OCI-LY3 (cell line): ENCODE data around the gene MICALL2.
"Not testable (repeated sequence)": the region's sequence is repeated elsewhere in the genome, so short reads cannot be mapped to it uniquely, and the experiment has no call there.

ENCODE experiments used
- CTCF ChIP-seq: fragments of 200-600, 300-600 bp; sonication (generic); IDR thresholded peaks from 2 replicates; pipeline ENCODE4 v1.5.1; 2014; ENCODE audit warnings: antibody characterized with exemption, low read length, low read depth
- EZH2phosphoT487 ChIP-seq: fragments of 200-600 bp; shearing (Covaris generic); IDR thresholded peaks from 2 replicates; pipeline ENCODE4 v1.6.1; 2018; ENCODE audit warnings: antibody characterized with exemption, mixed run types, low read depth

GRCh38 chr7:1443587-1444200, 15.6 kb downstream of the MICALL2 start:
- not testable (repeated sequence) for TF ChIP-seq CTCF, EZH2phosphoT487
